RWPE2 (cell line): ENCODE measurements around the gene SHTN1.

Experiments used
- ATAC-seq: fragments of 200-7000 bp; cut with Tn5 transposase; 3 replicates; pipeline ENCODE4 v1.9.1; 2021; ENCODE audit warnings: low read depth
- DNase-seq: peaks from one replicate; pipeline ENCODE4 v3.0.0-alpha.2; 2020; ENCODE audit warnings: low spot score
- H3K27ac ChIP-seq: fragments of 450-650 bp; 2 replicates; pipeline ENCODE4 v1.5.1; 2017; ENCODE audit warnings: mild to moderate bottlenecking; ENCODE audit not compliant: poor library complexity, severe bottlenecking
- H3K27me3 ChIP-seq: fragments of 250-450 bp; sonication (Bioruptor Pico); 2 replicates; pipeline ENCODE4 v1.5.1; 2021; ENCODE audit warnings: mild to moderate bottlenecking, moderate library complexity; ENCODE audit not compliant: insufficient read depth, poor library complexity, severe bottlenecking
- H3K36me3 ChIP-seq: fragments of 250-450 bp; sonication (Bioruptor Pico); 2 replicates; pipeline ENCODE4 v1.5.1; 2020; ENCODE audit warnings: low read depth, mild to moderate bottlenecking, moderate library complexity
- H3K4me1 ChIP-seq: fragments of 250-450 bp; sonication (Bioruptor Pico); 2 replicates; pipeline ENCODE4 v1.5.1; 2021; ENCODE audit warnings: mild to moderate bottlenecking, moderate library complexity; ENCODE audit not compliant: insufficient read depth, poor library complexity, severe bottlenecking
- H3K4me3 ChIP-seq: fragments of 250-450 bp; sonication (Bioruptor Pico); 2 replicates; pipeline ENCODE4 v1.5.1; 2021; ENCODE audit warnings: mild to moderate bottlenecking, moderate library complexity; ENCODE audit not compliant: severe bottlenecking
- H3K9me3 ChIP-seq: fragments of 250-450 bp; sonication (Bioruptor Pico); 2 replicates; pipeline ENCODE4 v1.5.1; 2021; ENCODE audit warnings: mild to moderate bottlenecking, moderate library complexity; ENCODE audit not compliant: severe bottlenecking
- CTCF ChIP-seq: fragments of 450-650 bp; IDR thresholded peaks from one replicate; pipeline ENCODE4 v1.5.1; 2017; ENCODE audit warnings: mild to moderate bottlenecking, moderate library complexity; ENCODE audit not compliant: poor library complexity, severe bottlenecking

Gene SHTN1

DNA sequence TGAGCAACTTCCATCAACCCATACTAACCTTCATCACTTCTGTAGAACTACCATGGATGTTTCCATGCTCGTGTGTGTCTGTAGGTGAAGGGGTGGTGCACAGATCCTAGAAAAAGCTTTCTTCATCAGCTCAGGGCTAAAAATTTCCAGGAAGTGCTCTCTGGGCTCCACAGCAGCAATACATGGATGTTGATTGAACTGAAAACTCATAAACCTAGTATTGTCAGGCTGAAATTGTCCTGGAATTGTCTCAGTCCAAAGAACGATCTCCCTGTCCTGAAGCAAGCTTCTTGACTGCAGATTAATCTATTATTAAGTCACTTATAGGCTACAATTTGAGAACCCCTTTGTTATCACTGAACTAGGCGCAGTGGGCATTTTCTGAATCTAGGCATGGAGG is 115.9 kb downstream of the SHTN1 start:
- peaks cover 7% of the 10 kb centered on the region for H3K36me3 ChIP-seq
- H3K27me3 ChIP-seq: no peaks in the 10 kb centered on the region
- no peaks in the 10 kb centered on the region for H3K9me3 ChIP-seq
- H3K27ac ChIP-seq: peak overlapping the region; percentile 66
- TF ChIP-seq CTCF: no peak
- DNase-seq (no peak), ATAC-seq (no peak)
- H3K4me1 ChIP-seq: peaks cover 32% of the 10 kb centered on the region
- H3K4me3 ChIP-seq: no peak overlapping the region

DNA sequence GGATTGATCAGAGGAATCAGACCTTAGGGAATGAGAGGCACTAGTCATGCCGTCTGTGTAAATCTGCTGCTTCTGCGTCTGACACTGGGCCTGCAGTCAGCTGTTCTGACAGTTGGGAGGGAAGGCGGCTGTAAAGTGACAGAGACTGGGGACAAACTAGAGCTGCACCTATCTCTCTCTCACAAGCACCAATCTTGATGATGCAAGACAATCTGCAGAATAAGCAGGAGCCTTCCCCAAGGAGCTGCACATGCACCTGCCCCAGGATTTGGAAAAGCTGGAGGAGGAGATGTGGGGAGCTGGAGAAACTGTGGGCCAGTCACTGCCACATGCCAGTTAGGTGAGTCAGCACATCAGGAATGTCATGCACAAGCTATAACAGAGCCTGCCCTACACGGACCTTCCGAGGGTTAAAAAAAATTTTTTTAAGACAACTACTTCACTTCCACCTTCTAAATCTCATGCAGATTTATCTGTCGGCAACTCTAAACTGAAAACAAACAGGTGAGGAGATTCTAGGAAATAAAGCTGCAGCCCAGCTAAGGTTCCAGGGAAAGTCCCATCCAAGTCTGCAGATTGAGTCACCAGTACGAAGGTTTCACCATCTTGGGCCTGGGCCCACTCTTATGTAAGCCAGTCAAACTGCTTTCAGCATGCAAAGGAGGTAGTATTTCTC is 116.5 kb downstream of the SHTN1 start:
- Histone ChIP-seq H3K27me3 (no peaks in the 10 kb centered on the region), H3K4me1 (peaks cover 32% of the 10 kb centered on the region), H3K9me3 (no peaks in the 10 kb centered on the region), H3K36me3 (peaks cover 5% of the 10 kb centered on the region; the same call in 1 of the 2 replicates), H3K4me3 (no peak overlapping the region), H3K27ac (peak overlapping the region; percentile 66)
- TF ChIP-seq CTCF: no peak
- peak; percentile 94 for ATAC-seq
- peak; percentile 76 for DNase-seq

DNA sequence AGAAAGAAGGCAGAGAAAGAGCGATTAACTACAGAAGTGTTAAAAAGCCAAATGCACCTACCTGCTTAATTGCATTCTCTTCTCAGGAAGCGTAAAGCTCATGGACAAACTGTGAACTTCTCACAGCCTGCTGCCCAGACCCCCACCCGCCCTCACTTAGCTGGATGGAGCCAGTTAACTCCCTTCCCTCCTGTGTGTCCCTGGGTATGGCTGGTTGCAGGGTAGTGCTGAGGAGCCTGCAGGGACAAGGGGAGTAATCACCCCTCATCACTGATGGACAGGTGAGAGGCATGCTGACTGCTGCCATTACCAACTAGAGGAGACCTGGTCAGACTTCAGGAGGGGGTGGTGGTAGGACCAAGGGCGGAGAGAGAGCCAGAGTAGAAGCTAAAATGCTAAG is 118.2 kb downstream of the SHTN1 start:
- TF ChIP-seq CTCF: no peak
- no peaks in the 10 kb centered on the region for H3K9me3 ChIP-seq
- ATAC-seq (no peak), DNase-seq (no peak)
- no peak overlapping the region for H3K4me3 ChIP-seq
- H3K36me3 ChIP-seq: peaks cover 13% of the 10 kb centered on the region; the same call in 1 of the 2 replicates
- no peaks in the 10 kb centered on the region for H3K27me3 ChIP-seq
- peaks cover 30% of the 10 kb centered on the region for H3K4me1 ChIP-seq
- H3K27ac ChIP-seq: no peak overlapping the region

- no peak for TF ChIP-seq CTCF
- DNase-seq: no peak
- no peaks in the 10 kb centered on the region for H3K27me3 ChIP-seq
Observed at GRCh38 chr10:116882639-116883038, 122.3 kb downstream of the SHTN1 start.

More at GRCh38 chr10:116882639-116883038, 122.3 kb downstream of the SHTN1 start:
- peaks cover 13% of the 10 kb centered on the region; the same call in 1 of the 2 replicates for H3K36me3 ChIP-seq
- no peak overlapping the region for H3K4me3 ChIP-seq
- no peaks in the 10 kb centered on the region for H3K9me3 ChIP-seq
- H3K4me1 ChIP-seq: no peaks in the 10 kb centered on the region
- H3K27ac ChIP-seq: no peak overlapping the region
- ATAC-seq: no peak
